Activated T-cell treated with anti-CD3 and anti-CD28 coated beads, Interleukin-2, amount 50 U/mL, for 24 hours (primary cell): ENCODE measurements around the gene TPD52L1.

Experiments used
- DNase-seq: peaks from one replicate; pipeline ENCODE4 v3.0.0-alpha.2; 2020
- H3K27ac Mint-ChIP-seq: 2 replicates; pipeline ENCODE4 v1.8.0; 2020; ENCODE audit warnings: mild to moderate bottlenecking, mixed read lengths
- H3K27me3 Mint-ChIP-seq: 2 replicates; pipeline ENCODE4 v1.8.0; 2020; ENCODE audit warnings: mixed read lengths
- H3K36me3 Mint-ChIP-seq: 2 replicates; pipeline ENCODE4 v1.8.0; 2020; ENCODE audit warnings: low read depth, mixed read lengths
- H3K4me1 Mint-ChIP-seq: 2 replicates; pipeline ENCODE4 v1.8.0; 2020; ENCODE audit warnings: low read depth, mixed read lengths
- H3K4me3 Mint-ChIP-seq: 2 replicates; pipeline ENCODE4 v1.8.0; 2020; ENCODE audit warnings: mild to moderate bottlenecking, moderate library complexity, mixed read lengths
- H3K9me3 Mint-ChIP-seq: 2 replicates; pipeline ENCODE4 v1.8.0; 2020; ENCODE audit warnings: mixed read lengths

TPD52L1 gene

DNA sequence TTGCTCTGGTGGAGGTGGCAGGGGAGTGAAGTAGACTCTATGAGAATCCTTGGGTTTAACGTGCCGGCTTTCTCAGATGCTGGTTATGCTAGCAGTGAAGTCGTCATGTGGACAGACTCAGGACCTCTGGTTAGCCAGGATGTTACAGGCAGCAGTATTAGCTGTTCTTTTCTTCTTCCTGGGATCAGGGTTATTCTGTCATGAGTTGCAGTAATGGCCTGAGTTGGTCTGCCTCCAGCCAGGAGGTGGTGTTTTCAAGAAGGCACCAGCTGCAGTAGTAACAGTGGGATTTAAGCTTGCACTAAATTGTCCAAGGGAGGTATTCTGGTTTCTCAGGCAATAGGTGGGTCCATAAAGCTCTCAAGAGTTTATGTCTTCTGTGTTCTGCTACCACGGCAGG, 91.5 kb downstream of the TPD52L1 start:
- H3K27ac Mint-ChIP-seq, result no peak overlapping the region
- peaks cover 17% of the 10 kb centered on the region for H3K27me3 Mint-ChIP-seq
- no peak overlapping the region for H3K4me3 Mint-ChIP-seq
- no peak for DNase-seq
- H3K36me3 Mint-ChIP-seq, result no peaks in the 10 kb centered on the region
- peaks cover 29% of the 10 kb centered on the region for H3K9me3 Mint-ChIP-seq
- no peaks in the 10 kb centered on the region for H3K4me1 Mint-ChIP-seq

DNA sequence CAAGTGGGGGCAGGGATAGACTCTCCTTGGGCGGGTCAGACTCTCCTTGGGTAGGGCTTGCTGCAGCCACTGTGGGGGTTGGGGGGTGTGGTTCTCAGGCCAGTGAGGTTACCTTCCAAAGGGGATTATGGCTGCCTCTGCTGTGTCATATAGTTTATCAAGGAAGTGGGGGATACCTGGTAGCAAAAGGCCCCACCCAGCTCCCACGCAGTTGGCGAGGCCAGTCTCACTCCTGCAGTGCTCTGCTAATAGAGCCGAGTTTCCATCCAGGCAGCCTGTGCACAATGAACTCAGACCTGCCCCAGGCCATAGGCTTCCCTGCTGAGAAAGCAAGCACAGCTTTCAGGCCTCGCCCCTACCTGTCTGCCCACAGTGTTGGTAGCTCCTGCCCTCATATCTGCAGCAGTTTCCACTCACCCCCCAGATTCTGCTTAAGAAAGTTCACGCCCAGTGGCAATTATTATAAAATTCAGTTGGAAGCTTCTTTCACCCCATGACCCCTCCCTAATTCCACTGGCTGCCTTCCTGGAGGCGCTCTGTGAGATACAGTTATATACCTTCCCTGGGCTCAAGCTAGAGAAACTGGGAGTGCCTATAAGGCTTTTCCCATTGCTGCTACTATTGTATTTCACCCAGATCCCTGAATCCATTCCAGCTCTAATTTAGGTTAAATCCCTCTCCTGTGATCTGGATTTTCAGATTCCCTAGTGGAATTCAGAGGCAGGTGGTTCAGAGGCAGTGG, 92.1 kb downstream of the TPD52L1 start:
- Mint-ChIP-seq H3K4me1 (no peaks in the 10 kb centered on the region), H3K4me3 (no peak overlapping the region), H3K9me3 (peaks cover 28% of the 10 kb centered on the region), H3K27ac (no peak overlapping the region), H3K27me3 (peaks cover 16% of the 10 kb centered on the region), H3K36me3 (no peaks in the 10 kb centered on the region)
- DNase-seq, result no peak

DNA sequence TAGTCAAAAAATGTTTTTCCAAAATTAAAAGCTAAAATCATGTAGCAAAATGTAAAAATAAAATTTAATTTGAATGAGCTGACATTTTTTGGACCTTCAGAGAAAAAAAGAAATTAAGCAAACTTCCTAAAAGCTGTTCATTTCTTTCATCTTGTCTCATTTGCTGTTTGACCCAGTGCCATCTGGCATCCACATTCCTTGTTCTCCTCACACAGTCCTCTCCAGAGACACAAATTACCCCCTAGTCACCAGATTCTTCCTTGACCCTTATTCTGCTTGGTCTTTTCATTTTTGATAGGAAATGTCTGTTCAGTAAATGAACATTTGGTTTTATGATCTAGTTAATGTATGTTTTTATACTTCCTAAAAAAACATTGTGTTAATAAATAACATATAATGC, 93.0 kb downstream of the TPD52L1 start:
- no peaks in the 10 kb centered on the region for H3K4me1 Mint-ChIP-seq
- H3K4me3 Mint-ChIP-seq, result no peak overlapping the region
- DNase-seq, result no peak
- no peaks in the 10 kb centered on the region for H3K36me3 Mint-ChIP-seq
- peaks cover 15% of the 10 kb centered on the region for H3K27me3 Mint-ChIP-seq
- no peak overlapping the region for H3K27ac Mint-ChIP-seq
- peaks cover 20% of the 10 kb centered on the region for H3K9me3 Mint-ChIP-seq

DNA sequence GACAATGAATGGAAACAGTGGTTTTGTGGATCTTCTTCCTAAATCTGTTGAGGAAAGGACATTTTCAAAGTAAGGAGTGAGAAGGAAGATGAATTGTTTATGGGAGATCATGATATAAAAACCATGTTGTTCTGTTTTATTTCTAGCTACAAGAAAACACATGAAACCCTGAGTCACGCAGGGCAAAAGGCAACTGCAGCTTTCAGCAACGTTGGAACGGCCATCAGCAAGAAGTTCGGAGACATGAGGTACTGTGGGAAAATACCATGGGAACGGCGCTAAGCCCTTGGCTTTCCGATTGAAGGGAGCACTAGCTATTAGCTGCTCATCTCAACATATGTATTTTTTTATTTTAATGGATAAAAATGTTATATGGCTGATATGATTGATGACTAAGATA, 94.6 kb downstream of the TPD52L1 start:
- no peak for DNase-seq
- Mint-ChIP-seq H3K4me3 (no peak overlapping the region), H3K9me3 (peaks cover 5% of the 10 kb centered on the region), H3K36me3 (no peaks in the 10 kb centered on the region), H3K27me3 (peaks cover 7% of the 10 kb centered on the region), H3K4me1 (no peaks in the 10 kb centered on the region), H3K27ac (no peak overlapping the region)

DNA sequence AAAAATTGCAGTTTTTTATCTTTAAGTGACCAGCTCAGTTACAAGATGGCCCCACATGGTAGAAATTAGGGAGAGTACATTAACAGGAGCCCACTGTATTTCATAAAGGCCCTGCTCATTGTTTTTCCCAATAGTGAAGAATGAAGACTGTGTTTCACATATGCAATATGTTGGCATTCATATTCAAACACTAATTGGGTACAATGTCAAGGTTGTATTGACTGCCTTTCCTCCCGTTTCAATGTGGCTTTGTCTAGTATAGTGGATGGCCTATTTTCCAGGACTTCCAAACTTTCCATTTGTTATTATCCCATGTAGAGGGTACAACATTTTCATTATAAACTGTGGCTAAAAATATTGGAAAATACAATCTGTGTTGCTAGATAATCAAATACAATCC, 96.9 kb downstream of the TPD52L1 start:
- Mint-ChIP-seq H3K36me3 (no peaks in the 10 kb centered on the region), H3K27me3 (peaks cover 7% of the 10 kb centered on the region), H3K27ac (no peak overlapping the region), H3K4me1 (no peaks in the 10 kb centered on the region), H3K9me3 (no peaks in the 10 kb centered on the region), H3K4me3 (no peak overlapping the region)
- no peak for DNase-seq

DNA sequence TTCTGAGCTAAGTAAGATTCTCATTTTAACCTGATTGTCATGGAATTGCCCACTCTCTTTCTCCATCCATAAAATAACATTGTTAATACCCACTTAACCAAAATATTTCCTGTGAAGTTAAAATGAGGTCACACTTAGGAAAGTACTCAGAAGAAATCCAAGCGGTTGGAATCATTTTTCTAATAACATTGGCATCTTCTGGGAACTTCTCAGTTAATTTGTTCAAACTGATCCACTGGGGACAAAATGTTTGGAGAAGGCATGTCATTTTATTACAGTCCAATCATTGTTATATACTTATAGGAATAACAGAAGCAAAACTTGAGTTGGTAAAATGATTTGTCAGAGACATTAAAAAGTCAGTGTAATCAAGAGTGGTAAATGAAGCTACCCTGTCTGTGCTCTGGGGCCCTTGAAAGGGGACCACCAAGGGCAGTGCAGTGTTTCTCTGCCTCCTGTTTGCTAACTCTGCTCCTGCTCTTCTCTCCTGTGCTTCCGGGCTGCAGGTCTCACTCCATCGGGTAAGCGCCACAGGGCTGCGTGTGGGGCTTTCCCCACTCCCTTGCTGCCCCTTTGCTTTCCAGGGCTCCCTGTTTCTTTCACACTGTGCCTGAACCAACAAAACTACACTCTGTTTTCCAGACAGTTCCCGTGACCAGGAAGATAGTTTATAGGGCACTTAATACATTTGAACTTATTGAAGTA, 98.1 kb downstream of the TPD52L1 start:
- H3K4me1 Mint-ChIP-seq, result no peaks in the 10 kb centered on the region
- DNase-seq, result no peak
- peaks cover 7% of the 10 kb centered on the region for H3K27me3 Mint-ChIP-seq
- no peak overlapping the region for H3K4me3 Mint-ChIP-seq
- H3K27ac Mint-ChIP-seq, result no peak overlapping the region
- H3K36me3 Mint-ChIP-seq, result no peaks in the 10 kb centered on the region
- no peaks in the 10 kb centered on the region for H3K9me3 Mint-ChIP-seq

DNA sequence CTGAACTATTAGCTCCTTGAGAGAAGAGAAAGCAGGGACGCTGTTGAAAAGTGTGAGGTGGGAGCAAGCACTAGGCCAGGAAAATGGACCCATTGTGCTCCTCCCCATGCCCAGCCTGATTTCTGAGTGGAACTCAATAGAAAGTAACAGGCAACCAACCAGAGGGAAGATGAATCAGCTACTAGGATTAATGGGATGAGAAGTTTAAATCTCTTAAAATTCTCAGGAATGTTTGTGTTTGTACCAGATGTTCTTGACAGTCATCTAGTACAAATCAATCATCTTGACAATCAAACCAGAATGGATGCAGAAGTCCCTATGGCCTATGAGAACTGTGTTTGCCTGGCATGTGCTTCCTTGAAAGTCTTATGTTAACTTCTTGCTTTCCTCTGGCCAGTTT, 99.3 kb downstream of the TPD52L1 start:
- Mint-ChIP-seq H3K27ac (no peak overlapping the region), H3K4me1 (no peaks in the 10 kb centered on the region), H3K36me3 (no peaks in the 10 kb centered on the region), H3K27me3 (peaks cover 3% of the 10 kb centered on the region), H3K4me3 (no peak overlapping the region), H3K9me3 (no peaks in the 10 kb centered on the region)
- DNase-seq, result no peak

DNA sequence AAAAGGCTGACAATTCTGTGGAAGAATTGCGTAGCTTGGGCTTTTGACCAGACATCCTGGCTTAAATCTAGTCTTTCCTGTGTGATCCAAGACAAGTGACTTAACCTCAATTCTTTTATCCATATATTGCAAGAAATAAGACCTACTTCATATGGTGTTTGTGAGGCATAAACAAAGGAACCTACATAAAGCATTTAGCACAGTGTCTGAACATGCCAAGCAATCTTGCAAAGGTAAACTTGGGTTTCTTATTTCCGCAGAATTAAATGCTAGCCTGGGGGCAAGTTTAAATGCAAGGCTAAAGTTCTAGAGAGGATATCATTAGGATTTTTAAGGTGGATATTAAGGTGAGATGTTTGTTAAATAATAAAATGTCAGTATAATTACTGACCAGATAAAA, 100.3 kb downstream of the TPD52L1 start:
- no peaks in the 10 kb centered on the region for H3K4me1 Mint-ChIP-seq
- H3K4me3 Mint-ChIP-seq, result no peak overlapping the region
- H3K36me3 Mint-ChIP-seq, result no peaks in the 10 kb centered on the region
- no peaks in the 10 kb centered on the region for H3K27me3 Mint-ChIP-seq
- DNase-seq, result no peak
- no peak overlapping the region for H3K27ac Mint-ChIP-seq
- H3K9me3 Mint-ChIP-seq, result no peaks in the 10 kb centered on the region

DNA sequence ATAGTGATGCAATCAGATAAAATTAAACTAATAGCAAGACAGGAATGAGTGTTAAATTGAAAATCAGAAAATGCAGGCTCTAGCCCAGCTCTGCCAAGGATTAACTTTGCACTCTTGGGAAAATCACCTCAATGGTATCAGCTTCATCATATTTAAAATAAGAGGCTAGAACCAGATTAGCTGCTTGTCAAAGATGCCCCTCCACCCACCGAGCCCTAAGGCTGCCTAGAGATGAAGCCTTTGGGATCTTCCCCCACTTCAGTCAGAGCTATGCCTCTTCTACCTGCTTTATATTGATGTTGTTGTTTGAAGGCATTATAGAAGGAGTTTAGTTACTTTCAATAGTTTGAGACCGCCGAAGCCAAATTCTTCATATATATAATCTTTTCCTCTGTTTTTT, 100.7 kb downstream of the TPD52L1 start:
- DNase-seq, result no peak
- Mint-ChIP-seq H3K36me3 (no peaks in the 10 kb centered on the region), H3K9me3 (no peaks in the 10 kb centered on the region), H3K27ac (no peak overlapping the region), H3K27me3 (no peaks in the 10 kb centered on the region), H3K4me3 (no peak overlapping the region), H3K4me1 (no peaks in the 10 kb centered on the region)

DNA sequence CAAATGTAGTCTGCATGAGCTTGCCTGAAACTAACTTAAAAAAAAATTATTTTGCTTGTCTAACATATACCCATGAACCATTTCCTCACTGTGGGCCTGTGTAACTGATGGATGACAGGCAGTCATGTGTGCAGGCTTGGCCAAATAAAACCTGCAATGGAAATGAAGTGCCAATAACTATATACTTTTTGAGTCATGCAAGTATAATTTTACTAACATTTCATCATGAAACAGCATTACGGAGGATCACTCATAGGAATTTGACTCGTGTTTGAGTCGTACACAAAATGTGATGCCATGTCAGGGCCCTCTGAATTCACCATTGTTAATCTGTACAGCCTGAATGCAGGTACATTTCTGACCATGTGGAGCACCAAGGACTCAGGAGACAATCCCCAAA, 101.6 kb downstream of the TPD52L1 start:
- Mint-ChIP-seq H3K4me3 (no peak overlapping the region), H3K27ac (no peak overlapping the region), H3K27me3 (no peaks in the 10 kb centered on the region), H3K4me1 (no peaks in the 10 kb centered on the region), H3K9me3 (no peaks in the 10 kb centered on the region), H3K36me3 (no peaks in the 10 kb centered on the region)
- no peak for DNase-seq

DNA sequence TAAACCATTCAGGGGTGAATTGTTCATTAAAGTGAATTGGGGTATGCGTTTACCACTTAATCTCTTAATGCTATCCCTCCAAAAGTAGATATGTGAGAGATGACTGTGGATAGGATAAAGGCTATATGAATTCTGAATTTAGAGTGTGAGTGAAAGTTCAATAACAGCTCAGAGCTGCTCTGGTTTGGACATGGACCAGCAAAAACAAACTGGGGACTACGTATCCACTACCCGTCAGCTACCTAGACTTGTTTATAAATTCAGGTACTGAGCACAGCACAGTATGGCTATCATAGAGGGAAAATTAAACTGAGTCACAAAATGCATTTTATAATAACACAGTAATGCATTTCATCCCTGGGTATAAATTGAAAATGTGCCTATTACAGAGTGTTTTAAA, 103.8 kb downstream of the TPD52L1 start:
- H3K9me3 Mint-ChIP-seq, result no peaks in the 10 kb centered on the region
- no peaks in the 10 kb centered on the region for H3K4me1 Mint-ChIP-seq
- no peak overlapping the region for H3K27ac Mint-ChIP-seq
- H3K36me3 Mint-ChIP-seq, result no peaks in the 10 kb centered on the region
- no peaks in the 10 kb centered on the region for H3K27me3 Mint-ChIP-seq
- DNase-seq, result no peak
- no peak overlapping the region for H3K4me3 Mint-ChIP-seq

DNA sequence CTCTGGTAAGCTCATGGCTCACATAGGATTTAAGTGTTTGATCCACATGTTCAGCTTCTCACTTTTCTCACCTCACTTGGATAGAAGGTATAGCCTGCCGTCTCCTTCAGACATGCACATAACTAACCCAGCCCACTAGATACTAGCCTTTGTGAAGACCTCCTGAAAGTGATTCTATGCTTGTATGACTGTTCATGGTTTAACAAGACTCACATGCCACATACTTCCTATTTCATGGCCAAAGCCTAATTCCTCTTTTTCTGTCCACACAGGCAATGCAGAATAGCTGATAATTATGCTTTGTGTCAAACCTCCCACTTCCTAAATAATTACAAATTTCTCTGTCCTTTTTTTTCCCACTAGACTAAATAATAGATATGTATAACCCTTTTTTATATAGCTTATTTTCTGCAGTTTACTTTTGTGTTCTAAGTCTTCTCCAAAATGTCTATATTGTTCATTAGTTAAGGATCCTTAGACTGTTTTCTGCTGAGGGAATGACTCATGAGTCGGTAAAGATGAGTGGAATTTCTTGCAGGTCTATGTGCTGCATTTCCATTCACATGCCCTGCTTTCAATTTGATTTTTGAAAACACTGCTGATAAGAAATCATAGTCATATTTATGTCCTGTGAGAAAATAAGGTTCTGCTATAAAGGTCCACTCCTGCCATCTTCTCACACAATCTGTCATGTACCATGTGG, 105.2 kb downstream of the TPD52L1 start:
- Mint-ChIP-seq H3K9me3 (no peaks in the 10 kb centered on the region), H3K4me3 (no peak overlapping the region), H3K27me3 (no peaks in the 10 kb centered on the region), H3K36me3 (no peaks in the 10 kb centered on the region), H3K27ac (no peak overlapping the region), H3K4me1 (no peaks in the 10 kb centered on the region)
- no peak for DNase-seq

DNA sequence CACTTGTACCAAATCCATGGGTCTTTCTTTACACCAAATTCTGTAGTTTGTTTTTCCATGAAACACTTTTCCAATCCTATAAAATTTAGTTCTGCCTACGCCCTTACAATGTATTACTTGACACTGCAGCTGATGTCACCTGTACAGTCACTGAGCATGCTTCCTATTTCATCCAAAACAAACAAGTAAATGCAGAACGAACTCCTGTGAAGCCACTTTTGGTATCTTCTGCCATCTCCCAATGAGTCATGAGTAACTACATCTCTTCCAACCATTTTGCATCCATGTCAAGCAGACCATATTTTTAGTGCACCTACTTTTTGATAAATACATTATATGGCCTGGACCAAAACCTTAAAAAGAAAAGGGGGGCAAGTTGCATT, 105.8 kb downstream of the TPD52L1 start:
- H3K27ac Mint-ChIP-seq, result no peak overlapping the region
- no peaks in the 10 kb centered on the region for H3K4me1 Mint-ChIP-seq
- H3K4me3 Mint-ChIP-seq, result no peak overlapping the region
- H3K36me3 Mint-ChIP-seq, result no peaks in the 10 kb centered on the region
- no peaks in the 10 kb centered on the region for H3K9me3 Mint-ChIP-seq
- no peak for DNase-seq
- H3K27me3 Mint-ChIP-seq, result no peaks in the 10 kb centered on the region

DNA sequence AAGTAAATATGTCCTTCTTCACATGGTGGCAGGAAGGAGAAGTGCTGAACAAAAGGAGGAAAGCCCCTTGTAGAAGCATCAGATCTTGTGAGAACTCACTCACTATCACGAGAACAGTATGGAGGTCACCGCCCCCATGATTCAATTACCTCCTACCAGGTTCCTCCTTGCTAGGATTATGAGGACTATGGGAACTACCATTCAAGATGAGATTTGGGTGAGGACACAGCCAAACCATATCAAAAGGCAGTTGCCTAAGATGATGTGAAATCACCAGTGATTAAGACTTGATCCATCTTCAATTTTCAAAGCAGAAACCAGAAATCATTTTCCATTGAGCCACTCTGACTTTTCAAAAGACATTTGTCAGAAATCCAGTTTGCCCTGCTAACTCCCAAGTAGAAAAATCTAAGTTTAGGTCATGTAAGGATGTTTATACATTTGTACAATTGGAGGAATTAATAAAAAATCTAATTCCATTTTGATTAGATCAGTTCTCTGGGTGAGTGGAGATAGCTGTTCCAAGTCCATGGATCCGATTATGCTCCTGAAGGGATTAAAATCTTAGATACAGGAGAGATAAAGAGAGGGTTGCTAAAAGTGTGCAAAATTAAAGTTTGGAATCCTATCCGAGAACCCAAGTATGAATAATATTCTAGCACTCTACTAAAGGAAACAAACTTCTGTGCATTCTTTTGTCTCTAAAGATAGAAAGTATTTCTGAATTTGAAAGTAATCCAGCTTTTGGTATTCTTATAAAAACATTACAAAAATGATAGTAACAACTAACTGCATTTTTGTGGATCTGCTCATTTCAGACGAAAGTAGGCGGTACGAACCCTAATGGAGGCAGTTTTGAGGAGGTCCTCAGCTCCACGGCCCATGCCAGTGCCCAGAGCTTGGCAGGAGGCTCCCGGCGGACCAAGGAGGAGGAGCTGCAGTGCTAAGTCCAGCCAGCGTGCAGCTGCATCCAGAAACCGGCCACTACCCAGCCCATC, 108.7 kb downstream of the TPD52L1 start:
- Mint-ChIP-seq H3K9me3 (no peaks in the 10 kb centered on the region), H3K27me3 (no peaks in the 10 kb centered on the region), H3K27ac (peak overlapping the region; percentile 14), H3K4me3 (no peak overlapping the region), H3K36me3 (no peaks in the 10 kb centered on the region), H3K4me1 (no peaks in the 10 kb centered on the region)
- DNase-seq, result no peak
